HepG2 (cell line): Measurements from ENCODE around the gene MTFP1. TPM values are rescaled to one million over a fixed set of nuclear protein-coding genes. Genes with fewer than 3 reads are reported as not detected.

Experiments
- DNMT1 ChIP-seq: sonication (generic); formaldehyde crosslinking; IDR thresholded peaks from 2 replicates; pipeline ENCODE4 v1.5.1; 2020; ENCODE audit warnings: mild to moderate bottlenecking, missing genetic modification reagents
- SRSF4 ChIP-seq: fragments of 200-400 bp; formaldehyde crosslinking; IDR thresholded peaks from one replicate; pipeline ENCODE4 v1.6.1; 2018; ENCODE audit warnings: mild to moderate bottlenecking, low read depth, low read length, moderate library complexity; ENCODE audit not compliant: poor library complexity, severe bottlenecking
- ZNF17 ChIP-seq: sonication (generic); formaldehyde crosslinking; IDR thresholded peaks from 2 replicates; pipeline ENCODE4 v1.5.0; 2020; ENCODE audit warnings: mild to moderate bottlenecking, missing genetic modification reagents
- ZNF224 ChIP-seq: sonication (generic); formaldehyde crosslinking; IDR thresholded peaks from 2 replicates; pipeline ENCODE4 v1.5.0; 2020; ENCODE audit warnings: mild to moderate bottlenecking, missing genetic modification reagents
- ZNF274 ChIP-seq: sonication (generic); formaldehyde crosslinking; IDR thresholded peaks from 2 replicates; pipeline ENCODE4 v1.5.1; 2020; ENCODE audit warnings: mild to moderate bottlenecking, missing genetic modification reagents
- ZNF432 ChIP-seq: sonication (generic); formaldehyde crosslinking; IDR thresholded peaks from 2 replicates; pipeline ENCODE4 v1.5.0; 2020; ENCODE audit warnings: missing genetic modification reagents, mild to moderate bottlenecking, borderline replicate concordance
- ZSCAN30 ChIP-seq: sonication (generic); formaldehyde crosslinking; IDR thresholded peaks from 2 replicates; pipeline ENCODE4 v1.5.0; 2020; ENCODE audit warnings: mild to moderate bottlenecking, missing genetic modification reagents
- polyA plus RNA-seq, 8 experiments: library from polyadenylated mRNA; depleted of rRNA in 3 of 8; stranded (reverse) in 7 of 8; unstranded in 1 of 8; fragments of >200 nt; fragmentation: Illumina TruSeq in 4 of 8; extraction: Trizol in 4 of 8; gene quantifications; 2 replicates each; pipeline versions ENCODE4 v1.2.1 to v1.2.3, GENCODE V29; 2011 to 2016; ENCODE audit warnings: low read depth in 4 of 8, missing spikeins in 1 of 8, mixed read lengths in 1 of 8; ENCODE audit not compliant: insufficient read depth in 1 of 8
- total RNA-seq, 5 experiments: library from RNA; depleted of rRNA; stranded (reverse); fragments of >200 nt; fragmentation: Illumina TruSeq; extraction: Trizol; gene quantifications; 2 replicates each; pipeline ENCODE4 v1.2.3, GENCODE V29; 2016; ENCODE audit warnings: low read depth in 1 of 5
- TF ChIP-seq, protein P1 (sequence below): sonication (generic); formaldehyde crosslinking; conservative IDR thresholded peaks from 2 replicates; pipeline ENCODE4 v1.8.0; 2022; ENCODE audit warnings: missing genetic modification reagents
- TF ChIP-seq, protein P2 (sequence below): sonication (generic); formaldehyde crosslinking; IDR thresholded peaks from 2 replicates; pipeline ENCODE4 v1.4.0; 2020; ENCODE audit warnings: low read depth, missing genetic modification reagents
- TF ChIP-seq, protein P3 (sequence below): IDR thresholded peaks from 2 replicates; pipeline ENCODE4 v1.6.1; 2016
- TF ChIP-seq, protein P4 (sequence below): sonication (generic); formaldehyde crosslinking; IDR thresholded peaks from 2 replicates; pipeline ENCODE4 v1.4.0; 2020; ENCODE audit warnings: missing genetic modification reagents, low read depth, mild to moderate bottlenecking, borderline replicate concordance
- TF ChIP-seq, protein P5 (sequence below): sonication (generic); formaldehyde crosslinking; IDR thresholded peaks from 2 replicates; pipeline ENCODE4 v1.5.0; 2020; ENCODE audit warnings: missing genetic modification reagents
- TF ChIP-seq, protein P6 (sequence below): IDR thresholded peaks from 2 replicates; pipeline ENCODE4 v1.6.1; 2012; ENCODE audit warnings: low read length, improper control_type of control experiment

MTFP1 gene
- total and polyA plus RNA-seq, 2 of the 13 experiments (the other 11 are each of a cell fraction or from before 2014, with no cell fraction given) = 29.5 to 45.6 TPM

DNA sequence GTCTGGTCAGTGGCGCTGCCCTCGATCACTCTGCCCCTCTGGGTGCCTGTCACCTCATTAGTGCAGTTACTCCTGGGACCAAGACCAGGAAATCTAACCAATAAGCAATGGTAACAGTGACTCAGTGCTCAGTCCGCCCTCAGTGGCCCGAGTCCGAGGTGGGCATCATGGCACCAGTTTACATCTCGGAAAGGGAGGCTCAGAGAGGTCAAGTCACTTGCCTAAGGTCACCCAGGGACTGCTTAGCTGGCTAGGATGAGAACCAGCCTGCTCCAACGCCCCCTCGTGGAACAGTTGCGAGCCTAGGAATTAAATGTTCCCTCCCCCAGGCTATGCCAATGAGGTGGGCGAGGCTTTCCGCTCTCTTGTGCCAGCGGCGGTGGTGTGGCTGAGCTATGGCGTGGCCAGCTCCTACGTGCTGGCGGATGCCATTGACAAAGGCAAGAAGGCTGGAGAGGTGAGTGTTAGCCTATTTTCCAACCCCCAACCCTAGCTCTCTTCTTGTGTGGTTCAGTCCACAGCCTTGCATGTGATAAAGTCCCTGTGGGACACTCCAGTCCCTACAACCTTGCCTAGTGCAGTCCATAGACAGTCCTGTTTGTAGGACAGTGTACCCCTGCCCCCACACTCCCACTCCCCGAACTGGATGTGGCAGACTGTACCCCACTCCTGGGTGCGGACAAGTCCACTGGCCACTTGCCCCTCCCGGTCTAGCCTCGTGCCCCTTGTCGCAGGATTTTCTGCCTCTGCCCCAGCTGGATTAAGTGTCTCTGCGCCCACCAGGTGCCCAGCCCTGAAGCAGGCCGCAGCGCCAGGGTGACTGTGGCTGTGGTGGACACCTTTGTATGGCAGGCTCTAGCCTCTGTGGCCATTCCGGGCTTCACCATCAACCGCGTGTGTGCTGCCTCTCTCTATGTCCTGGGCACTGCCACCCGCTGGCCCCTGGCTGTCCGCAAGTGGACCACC, 1.1 kb downstream of the MTFP1 start (continued):
- TF ChIP-seq, protein P1, sequence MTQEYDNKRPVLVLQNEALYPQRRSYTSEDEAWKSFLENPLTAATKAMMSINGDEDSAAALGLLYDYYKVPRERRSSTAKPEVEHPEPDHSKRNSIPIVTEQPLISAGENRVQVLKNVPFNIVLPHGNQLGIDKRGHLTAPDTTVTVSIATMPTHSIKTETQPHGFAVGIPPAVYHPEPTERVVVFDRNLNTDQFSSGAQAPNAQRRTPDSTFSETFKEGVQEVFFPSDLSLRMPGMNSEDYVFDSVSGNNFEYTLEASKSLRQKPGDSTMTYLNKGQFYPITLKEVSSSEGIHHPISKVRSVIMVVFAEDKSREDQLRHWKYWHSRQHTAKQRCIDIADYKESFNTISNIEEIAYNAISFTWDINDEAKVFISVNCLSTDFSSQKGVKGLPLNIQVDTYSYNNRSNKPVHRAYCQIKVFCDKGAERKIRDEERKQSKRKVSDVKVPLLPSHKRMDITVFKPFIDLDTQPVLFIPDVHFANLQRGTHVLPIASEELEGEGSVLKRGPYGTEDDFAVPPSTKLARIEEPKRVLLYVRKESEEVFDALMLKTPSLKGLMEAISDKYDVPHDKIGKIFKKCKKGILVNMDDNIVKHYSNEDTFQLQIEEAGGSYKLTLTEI (CRISPR knock-in tag) = no peak
- TF ChIP-seq ZNF432 (no peak), ZSCAN30 (CRISPR knock-in tag) (no peak), DNMT1 (CRISPR knock-in tag) (no peak), ZNF17 (CRISPR knock-in tag) (no peak), ZNF274 (CRISPR knock-in tag) (no peak), SRSF4 (no peak), ZNF224 (no peak; the same call in 1 of the 2 replicates)
- TF ChIP-seq, protein P2, sequence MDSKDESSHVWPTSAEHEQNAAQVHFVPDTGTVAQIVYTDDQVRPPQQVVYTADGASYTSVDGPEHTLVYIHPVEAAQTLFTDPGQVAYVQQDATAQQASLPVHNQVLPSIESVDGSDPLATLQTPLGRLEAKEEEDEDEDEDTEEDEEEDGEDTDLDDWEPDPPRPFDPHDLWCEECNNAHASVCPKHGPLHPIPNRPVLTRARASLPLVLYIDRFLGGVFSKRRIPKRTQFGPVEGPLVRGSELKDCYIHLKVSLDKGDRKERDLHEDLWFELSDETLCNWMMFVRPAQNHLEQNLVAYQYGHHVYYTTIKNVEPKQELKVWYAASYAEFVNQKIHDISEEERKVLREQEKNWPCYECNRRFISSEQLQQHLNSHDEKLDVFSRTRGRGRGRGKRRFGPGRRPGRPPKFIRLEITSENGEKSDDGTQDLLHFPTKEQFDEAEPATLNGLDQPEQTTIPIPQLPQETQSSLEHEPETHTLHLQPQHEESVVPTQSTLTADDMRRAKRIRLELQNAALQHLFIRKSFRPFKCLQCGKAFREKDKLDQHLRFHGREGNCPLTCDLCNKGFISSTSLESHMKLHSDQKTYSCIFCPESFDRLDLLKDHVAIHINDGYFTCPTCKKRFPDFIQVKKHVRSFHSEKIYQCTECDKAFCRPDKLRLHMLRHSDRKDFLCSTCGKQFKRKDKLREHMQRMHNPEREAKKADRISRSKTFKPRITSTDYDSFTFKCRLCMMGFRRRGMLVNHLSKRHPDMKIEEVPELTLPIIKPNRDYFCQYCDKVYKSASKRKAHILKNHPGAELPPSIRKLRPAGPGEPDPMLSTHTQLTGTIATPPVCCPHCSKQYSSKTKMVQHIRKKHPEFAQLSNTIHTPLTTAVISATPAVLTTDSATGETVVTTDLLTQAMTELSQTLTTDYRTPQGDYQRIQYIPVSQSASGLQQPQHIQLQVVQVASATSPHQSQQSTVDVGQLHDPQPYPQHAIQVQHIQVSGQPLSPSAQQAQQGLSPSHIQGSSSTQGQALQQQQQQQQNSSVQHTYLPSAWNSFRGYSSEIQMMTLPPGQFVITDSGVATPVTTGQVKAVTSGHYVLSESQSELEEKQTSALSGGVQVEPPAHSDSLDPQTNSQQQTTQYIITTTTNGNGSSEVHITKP (CRISPR knock-in tag) = peak; percentile 38; the same call in 1 of the 2 replicates
- TF ChIP-seq, protein P3, sequence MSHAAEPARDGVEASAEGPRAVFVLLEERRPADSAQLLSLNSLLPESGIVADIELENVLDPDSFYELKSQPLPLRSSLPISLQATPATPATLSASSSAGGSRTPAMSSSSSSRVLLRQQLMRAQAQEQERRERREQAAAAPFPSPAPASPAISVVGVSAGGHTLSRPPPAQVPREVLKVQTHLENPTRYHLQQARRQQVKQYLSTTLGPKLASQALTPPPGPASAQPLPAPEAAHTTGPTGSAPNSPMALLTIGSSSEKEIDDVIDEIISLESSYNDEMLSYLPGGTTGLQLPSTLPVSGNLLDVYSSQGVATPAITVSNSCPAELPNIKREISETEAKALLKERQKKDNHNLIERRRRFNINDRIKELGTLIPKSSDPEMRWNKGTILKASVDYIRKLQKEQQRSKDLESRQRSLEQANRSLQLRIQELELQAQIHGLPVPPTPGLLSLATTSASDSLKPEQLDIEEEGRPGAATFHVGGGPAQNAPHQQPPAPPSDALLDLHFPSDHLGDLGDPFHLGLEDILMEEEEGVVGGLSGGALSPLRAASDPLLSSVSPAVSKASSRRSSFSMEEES = no peak
- TF ChIP-seq, protein P4, sequence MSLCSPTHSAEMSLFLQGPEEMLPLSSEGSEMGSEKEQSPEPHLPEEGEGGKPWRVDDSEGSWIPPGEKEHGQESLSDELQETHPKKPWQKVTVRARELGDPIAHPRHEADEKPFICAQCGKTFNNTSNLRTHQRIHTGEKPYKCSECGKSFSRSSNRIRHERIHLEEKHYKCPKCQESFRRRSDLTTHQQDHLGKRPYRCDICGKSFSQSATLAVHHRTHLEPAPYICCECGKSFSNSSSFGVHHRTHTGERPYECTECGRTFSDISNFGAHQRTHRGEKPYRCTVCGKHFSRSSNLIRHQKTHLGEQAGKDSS (CRISPR knock-in tag) = no peak; the same call in 1 of the 2 replicates
- TF ChIP-seq, protein P5, sequence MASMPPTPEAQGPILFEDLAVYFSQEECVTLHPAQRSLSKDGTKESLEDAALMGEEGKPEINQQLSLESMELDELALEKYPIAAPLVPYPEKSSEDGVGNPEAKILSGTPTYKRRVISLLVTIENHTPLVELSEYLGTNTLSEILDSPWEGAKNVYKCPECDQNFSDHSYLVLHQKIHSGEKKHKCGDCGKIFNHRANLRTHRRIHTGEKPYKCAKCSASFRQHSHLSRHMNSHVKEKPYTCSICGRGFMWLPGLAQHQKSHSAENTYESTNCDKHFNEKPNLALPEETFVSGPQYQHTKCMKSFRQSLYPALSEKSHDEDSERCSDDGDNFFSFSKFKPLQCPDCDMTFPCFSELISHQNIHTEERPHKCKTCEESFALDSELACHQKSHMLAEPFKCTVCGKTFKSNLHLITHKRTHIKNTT (CRISPR knock-in tag) = no peak
- TF ChIP-seq, protein P6, sequence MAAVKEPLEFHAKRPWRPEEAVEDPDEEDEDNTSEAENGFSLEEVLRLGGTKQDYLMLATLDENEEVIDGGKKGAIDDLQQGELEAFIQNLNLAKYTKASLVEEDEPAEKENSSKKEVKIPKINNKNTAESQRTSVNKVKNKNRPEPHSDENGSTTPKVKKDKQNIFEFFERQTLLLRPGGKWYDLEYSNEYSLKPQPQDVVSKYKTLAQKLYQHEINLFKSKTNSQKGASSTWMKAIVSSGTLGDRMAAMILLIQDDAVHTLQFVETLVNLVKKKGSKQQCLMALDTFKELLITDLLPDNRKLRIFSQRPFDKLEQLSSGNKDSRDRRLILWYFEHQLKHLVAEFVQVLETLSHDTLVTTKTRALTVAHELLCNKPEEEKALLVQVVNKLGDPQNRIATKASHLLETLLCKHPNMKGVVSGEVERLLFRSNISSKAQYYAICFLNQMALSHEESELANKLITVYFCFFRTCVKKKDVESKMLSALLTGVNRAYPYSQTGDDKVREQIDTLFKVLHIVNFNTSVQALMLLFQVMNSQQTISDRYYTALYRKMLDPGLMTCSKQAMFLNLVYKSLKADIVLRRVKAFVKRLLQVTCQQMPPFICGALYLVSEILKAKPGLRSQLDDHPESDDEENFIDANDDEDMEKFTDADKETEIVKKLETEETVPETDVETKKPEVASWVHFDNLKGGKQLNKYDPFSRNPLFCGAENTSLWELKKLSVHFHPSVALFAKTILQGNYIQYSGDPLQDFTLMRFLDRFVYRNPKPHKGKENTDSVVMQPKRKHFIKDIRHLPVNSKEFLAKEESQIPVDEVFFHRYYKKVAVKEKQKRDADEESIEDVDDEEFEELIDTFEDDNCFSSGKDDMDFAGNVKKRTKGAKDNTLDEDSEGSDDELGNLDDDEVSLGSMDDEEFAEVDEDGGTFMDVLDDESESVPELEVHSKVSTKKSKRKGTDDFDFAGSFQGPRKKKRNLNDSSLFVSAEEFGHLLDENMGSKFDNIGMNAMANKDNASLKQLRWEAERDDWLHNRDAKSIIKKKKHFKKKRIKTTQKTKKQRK = no peak
